Measurements from ENCODE around the gene TMEM131.
A peak's percentile ranks its signal among the peaks of the same experiment; 100 is the strongest.
"Not testable (repeated sequence)": the region's sequence is repeated elsewhere in the genome, so short reads cannot be mapped to it uniquely, and the experiment has no call there.

The TMEM131 gene

DNA sequence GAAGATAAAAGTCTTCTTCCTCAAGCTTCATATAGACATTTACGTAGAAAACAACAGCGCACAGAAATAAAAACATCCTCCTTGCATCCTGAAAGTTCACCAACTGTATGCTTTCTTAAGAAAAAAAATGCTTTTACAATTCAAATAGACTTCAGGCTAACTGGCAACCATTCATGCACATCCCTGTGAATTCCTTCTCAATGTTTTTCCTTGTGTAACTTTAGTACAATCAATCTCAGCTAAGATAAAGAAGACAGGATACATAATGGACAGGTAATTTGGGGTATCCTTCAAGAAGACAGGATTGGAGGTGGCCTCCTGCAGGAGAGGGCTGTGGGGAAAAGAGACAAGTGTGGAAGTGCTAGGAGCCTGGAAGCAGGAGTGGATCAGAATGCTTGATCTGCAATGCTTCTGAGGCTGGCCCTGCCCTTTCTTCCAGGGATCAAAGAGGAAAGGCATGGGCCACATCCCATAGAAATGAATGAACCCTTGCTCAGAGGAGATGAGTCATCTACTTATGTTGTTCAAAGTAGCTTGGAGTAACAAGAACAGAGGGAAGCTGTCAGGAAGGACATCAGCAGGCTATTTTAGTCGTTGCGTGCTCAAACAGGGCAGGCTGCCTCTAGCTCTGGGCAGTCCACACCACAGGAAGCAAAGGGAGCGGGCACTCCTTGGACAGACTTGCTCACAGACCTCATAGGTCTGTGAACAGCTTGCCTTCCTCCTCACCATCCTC lies 126.6 kb downstream of the TMEM131 start:
- peaks cover 5% of the 10 kb centered on the region for H3K9me3 Mint-ChIP-seq
- no peak overlapping the region for H3K27ac Mint-ChIP-seq
- no peaks in the 10 kb centered on the region for H3K27me3 Mint-ChIP-seq
- peaks cover 37% of the 10 kb centered on the region for H3K4me1 Mint-ChIP-seq (ENCODE audit: low read depth)
- no peak overlapping the region for H3K4me3 Mint-ChIP-seq
- peaks cover 22% of the 10 kb centered on the region for H3K36me3 Mint-ChIP-seq (ENCODE audit: low read depth)
- DNase-seq = no peak

DNA sequence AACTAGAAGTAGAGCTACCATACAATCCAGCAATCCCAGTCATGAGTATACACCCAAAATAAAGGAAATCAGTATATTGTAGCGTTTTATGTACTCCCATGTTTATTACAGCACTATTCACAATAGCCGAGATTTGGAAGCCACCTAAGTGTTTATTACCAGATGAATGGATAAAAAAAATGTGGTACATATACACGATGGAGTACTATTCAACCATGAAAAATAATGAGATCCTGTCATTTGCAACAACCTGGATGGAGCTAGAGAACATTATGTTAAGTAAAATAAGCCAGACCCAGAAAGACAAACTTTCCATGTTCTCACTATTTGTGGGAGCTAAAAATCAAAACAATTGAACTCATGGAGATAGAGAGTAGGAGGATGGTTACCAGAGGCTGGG lies 131.9 kb downstream of the TMEM131 start:
- Mint-ChIP-seq H3K4me3 (no peak overlapping the region), H3K36me3 (ENCODE audit: low read depth) (peaks cover 61% of the 10 kb centered on the region), H3K27ac (no peak overlapping the region), H3K4me1 (ENCODE audit: low read depth) (peaks cover 7% of the 10 kb centered on the region), H3K9me3 (peaks cover 12% of the 10 kb centered on the region), H3K27me3 (no peaks in the 10 kb centered on the region)
- no peak for DNase-seq

DNA sequence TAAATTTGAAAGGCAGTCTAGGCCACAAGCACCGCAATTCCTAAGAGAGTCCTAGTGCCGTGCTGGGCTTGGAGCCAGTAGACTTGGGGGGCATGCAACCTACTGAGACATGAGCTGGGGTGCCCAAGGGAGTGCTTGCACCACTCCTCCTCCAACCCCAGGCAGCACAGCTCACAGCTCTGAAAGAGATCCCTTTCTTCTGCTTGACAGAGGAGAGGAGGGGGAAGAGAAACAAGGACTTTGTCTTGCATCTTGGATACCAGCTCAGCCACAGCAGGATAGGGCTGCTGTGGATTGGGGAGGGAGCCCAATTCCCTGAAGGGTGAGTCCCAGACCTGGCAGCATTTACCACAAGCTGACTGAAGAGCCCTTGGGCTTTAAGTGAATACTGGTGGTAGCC lies 134.6 kb downstream of the TMEM131 start:
- H3K4me1 Mint-ChIP-seq (ENCODE audit: low read depth) = peaks cover 5% of the 10 kb centered on the region
- peaks cover 78% of the 10 kb centered on the region for H3K36me3 Mint-ChIP-seq (ENCODE audit: low read depth)
- no peak overlapping the region for H3K4me3 Mint-ChIP-seq
- no peak for DNase-seq
- H3K27ac Mint-ChIP-seq = no peak overlapping the region
- no peaks in the 10 kb centered on the region for H3K27me3 Mint-ChIP-seq
- peaks cover 9% of the 10 kb centered on the region for H3K9me3 Mint-ChIP-seq

DNA sequence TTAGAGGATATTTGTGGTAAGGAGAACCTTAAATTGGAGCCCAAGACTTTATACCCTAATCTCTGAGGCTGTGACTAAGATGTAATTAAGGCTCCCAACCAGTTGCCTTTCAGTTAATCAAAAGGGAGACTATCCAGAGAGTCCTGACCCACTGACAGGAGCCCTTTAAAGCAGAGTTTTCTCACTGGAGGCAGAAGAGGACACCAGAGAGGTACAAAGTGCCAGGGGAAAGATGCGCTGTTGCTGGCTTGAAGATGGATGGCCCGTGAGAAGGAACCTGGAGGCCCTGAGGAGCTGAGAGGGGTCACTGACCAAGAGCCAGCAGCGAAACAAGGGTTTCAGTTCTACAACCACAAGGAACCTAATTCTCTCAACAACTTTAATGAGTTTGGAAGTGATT lies 137.3 kb downstream of the TMEM131 start:
- peaks cover under 1% of the 10 kb centered on the region for H3K9me3 Mint-ChIP-seq
- no peak overlapping the region for H3K27ac Mint-ChIP-seq
- no peaks in the 10 kb centered on the region for H3K27me3 Mint-ChIP-seq
- no peak for DNase-seq
- H3K36me3 Mint-ChIP-seq (ENCODE audit: low read depth) = peaks cover 65% of the 10 kb centered on the region
- peaks cover 7% of the 10 kb centered on the region for H3K4me1 Mint-ChIP-seq (ENCODE audit: low read depth)
- H3K4me3 Mint-ChIP-seq = no peak overlapping the region

DNA sequence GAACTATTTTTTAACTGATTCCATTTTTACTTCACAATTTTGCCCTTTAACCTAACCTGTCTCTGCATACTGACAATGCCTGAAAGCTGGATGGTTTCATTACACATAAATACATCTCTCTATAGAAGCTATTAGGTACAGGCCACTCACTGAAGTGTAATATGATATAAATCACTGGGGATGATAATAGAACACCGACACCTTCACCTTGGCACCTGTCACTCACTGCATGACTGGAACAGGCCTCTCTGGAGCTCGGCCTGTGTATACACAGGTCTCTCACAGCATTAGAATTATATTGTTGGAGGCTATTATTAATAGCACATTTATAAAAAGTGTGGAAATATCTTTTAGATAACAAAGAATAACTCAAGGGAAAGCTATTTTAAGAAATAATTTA lies 138.2 kb downstream of the TMEM131 start:
- Mint-ChIP-seq H3K36me3 (ENCODE audit: low read depth) (peaks cover 66% of the 10 kb centered on the region), H3K4me3 (no peak overlapping the region), H3K27me3 (no peaks in the 10 kb centered on the region), H3K9me3 (no peaks in the 10 kb centered on the region), H3K27ac (no peak overlapping the region), H3K4me1 (ENCODE audit: low read depth) (peaks cover 10% of the 10 kb centered on the region)
- DNase-seq = no peak

DNA sequence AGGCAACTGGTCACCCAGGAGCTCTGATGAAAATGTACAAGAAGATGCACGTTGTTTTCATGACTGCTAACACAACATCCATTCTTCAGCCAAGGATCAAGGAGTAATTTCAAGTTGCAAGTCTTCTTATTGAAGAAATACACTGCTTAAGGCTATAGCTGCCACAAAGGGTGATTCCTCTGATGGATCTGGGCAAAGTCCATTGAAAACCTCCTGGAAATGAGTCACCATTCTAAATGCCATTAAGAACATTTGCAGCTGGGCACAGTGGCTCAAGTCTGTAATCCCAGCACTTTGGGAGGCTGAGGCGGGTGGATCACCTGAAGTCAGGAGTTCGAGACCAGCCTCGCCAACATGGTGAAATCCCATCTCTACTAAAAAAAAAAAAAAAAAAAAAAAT lies 142.7 kb downstream of the TMEM131 start:
- H3K4me3 Mint-ChIP-seq, DNase-seq, H3K27ac Mint-ChIP-seq, H3K27me3 Mint-ChIP-seq, H3K9me3 Mint-ChIP-seq: not testable (repeated sequence)
- Mint-ChIP-seq H3K36me3 (ENCODE audit: low read depth) (peaks cover 47% of the 10 kb centered on the region), H3K4me1 (ENCODE audit: low read depth) (peaks cover 48% of the 10 kb centered on the region)

DNA sequence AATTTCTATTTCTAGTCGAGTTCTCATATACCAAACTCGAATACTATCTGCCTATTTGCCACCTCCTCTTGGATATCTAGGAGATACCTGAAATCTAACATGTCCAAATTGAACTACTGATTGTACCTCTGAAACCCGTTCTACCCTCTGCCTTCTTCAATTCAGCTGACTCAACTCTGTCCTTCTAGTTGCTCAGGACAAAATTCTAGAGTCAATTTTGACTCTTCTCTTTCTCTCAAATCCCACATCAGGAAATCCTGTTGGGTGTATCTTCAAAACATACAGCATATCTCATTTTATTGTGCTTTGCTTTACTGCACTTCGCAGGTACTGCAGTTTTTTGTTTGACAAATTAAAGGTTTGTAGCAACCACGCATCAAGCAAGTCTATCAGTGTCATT lies 144.6 kb downstream of the TMEM131 start:
- no peaks in the 10 kb centered on the region for H3K9me3 Mint-ChIP-seq
- DNase-seq = no peak
- H3K27ac Mint-ChIP-seq = peak overlapping the region; percentile 23
- peaks cover 32% of the 10 kb centered on the region for H3K36me3 Mint-ChIP-seq (ENCODE audit: low read depth)
- H3K4me3 Mint-ChIP-seq = no peak overlapping the region
- H3K4me1 Mint-ChIP-seq (ENCODE audit: low read depth) = peaks cover 54% of the 10 kb centered on the region
- H3K27me3 Mint-ChIP-seq = no peaks in the 10 kb centered on the region

DNA sequence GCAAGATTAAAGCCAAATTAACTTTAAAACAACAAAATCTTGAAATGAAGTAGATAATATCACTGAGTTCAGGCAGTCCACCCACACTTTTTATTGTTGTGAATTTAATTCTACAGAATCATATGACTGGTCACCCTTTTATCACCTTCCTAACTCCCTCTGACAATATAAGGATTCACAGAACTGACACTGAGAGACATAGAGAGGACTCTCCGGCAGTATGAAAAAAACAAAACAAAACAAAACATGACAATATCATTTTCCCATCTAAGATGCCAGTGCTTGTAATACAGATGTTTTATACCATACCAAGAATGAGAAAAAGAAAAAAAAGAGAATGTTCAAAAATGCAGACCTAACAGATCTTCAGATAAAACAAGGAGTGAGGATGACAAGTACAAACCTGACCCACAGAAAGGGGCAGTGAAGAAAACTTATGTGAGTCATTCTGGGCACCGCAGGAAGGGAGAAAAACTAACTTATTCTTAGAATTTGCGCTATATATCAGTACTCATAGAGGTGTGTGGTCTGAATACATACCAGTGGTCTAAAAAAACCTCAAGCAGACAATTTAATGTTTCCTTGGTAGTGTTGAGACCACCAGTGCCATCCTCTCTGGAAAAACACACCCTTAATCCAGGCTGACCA lies 145.7 kb downstream of the TMEM131 start:
- no peak overlapping the region for H3K4me3 Mint-ChIP-seq
- peak overlapping the region; percentile 78 for H3K27ac Mint-ChIP-seq
- no peaks in the 10 kb centered on the region for H3K9me3 Mint-ChIP-seq
- DNase-seq = no peak
- peaks cover 65% of the 10 kb centered on the region for H3K4me1 Mint-ChIP-seq (ENCODE audit: low read depth)
- peaks cover 32% of the 10 kb centered on the region for H3K36me3 Mint-ChIP-seq (ENCODE audit: low read depth)
- no peaks in the 10 kb centered on the region for H3K27me3 Mint-ChIP-seq

DNA sequence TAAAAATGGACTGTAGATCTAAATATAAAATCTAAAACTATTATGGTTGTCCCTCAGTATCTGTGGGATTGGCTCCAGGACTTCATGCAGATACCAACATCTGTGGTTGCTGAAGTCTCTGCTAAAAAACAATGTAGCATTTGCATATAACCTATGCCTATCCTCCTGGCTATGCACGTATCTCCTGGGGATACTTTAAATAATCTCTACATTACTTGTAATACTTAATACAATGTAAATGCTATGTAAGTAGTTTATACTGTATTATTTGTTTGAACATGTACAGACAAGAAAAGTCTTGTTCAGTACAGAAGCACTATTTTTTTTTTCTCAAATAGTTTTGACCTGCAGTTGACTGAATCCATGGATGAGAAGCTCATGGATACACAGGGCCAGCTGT lies 147.4 kb downstream of the TMEM131 start:
- no peak overlapping the region for H3K27ac Mint-ChIP-seq
- no peak for DNase-seq
- no peaks in the 10 kb centered on the region for H3K9me3 Mint-ChIP-seq
- H3K36me3 Mint-ChIP-seq (ENCODE audit: low read depth) = peaks cover 23% of the 10 kb centered on the region
- H3K27me3 Mint-ChIP-seq = no peaks in the 10 kb centered on the region
- peaks cover 63% of the 10 kb centered on the region for H3K4me1 Mint-ChIP-seq (ENCODE audit: low read depth)
- no peak overlapping the region for H3K4me3 Mint-ChIP-seq

DNA sequence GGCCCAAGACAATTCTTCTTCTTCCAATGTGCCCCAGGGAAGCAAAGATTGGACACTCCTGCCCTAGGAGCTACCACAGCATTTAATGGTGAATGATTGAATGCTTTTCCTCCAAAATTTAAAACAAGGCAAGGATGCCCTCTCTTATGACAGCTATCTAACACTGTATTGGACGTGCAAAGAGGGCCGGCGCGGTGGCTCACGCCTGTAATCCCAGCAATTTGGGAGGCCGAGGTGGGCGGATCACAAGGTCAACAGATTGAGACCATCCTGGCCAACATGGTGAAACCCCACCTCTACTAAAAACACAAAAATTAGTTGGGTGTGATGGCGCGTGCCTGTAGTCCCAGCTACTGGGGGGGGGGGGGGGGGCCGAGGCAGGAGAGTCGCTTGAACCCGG lies 149.0 kb downstream of the TMEM131 start:
- peaks cover 27% of the 10 kb centered on the region for H3K36me3 Mint-ChIP-seq (ENCODE audit: low read depth)
- H3K4me1 Mint-ChIP-seq (ENCODE audit: low read depth) = peaks cover 51% of the 10 kb centered on the region
- not testable (repeated sequence) for H3K9me3 Mint-ChIP-seq, DNase-seq, H3K27me3 Mint-ChIP-seq, H3K27ac Mint-ChIP-seq, H3K4me3 Mint-ChIP-seq

DNA sequence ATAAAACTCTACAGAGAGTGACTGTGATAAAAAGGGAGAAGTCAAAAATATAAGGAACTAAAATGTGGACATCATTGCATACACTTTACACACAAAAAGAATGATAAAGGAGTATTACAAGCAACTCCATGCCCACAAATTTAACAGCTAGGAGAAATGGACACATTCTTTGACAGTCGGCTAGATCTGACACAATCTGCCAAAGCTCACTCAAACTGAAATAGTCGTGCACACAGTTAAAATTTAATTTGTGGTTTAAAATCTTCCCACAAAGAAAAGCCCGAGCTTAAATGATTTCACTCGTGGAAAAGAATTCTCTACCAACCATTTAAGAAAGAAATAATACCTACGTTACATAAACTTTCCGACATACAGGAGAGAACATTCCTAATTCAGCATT lies 149.9 kb downstream of the TMEM131 start:
- no peaks in the 10 kb centered on the region for H3K27me3 Mint-ChIP-seq
- DNase-seq = no peak
- H3K4me3 Mint-ChIP-seq = no peak overlapping the region
- H3K27ac Mint-ChIP-seq = no peak overlapping the region
- H3K4me1 Mint-ChIP-seq (ENCODE audit: low read depth) = peaks cover 42% of the 10 kb centered on the region
- H3K9me3 Mint-ChIP-seq = no peaks in the 10 kb centered on the region
- H3K36me3 Mint-ChIP-seq (ENCODE audit: low read depth) = peaks cover 32% of the 10 kb centered on the region

DNA sequence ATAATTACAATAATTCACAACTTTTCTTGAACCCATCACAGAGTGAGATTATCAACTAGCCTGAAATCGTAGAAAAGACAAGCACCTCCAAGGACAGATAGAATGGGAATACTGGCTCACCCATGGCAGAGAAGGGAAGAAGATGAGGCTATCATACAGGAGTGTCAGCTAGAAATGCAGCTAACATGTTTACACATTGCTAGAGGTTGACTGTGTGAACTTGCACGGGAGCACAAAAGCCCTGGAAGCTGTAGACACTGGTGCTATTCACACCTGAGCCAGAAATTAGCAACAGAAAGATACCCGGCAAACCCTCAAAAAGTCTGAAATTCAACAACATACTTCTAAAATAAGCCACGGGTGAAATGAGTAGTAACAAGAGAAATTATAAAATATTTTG lies 150.6 kb downstream of the TMEM131 start:
- Mint-ChIP-seq H3K27ac (no peak overlapping the region), H3K4me1 (ENCODE audit: low read depth) (peaks cover 36% of the 10 kb centered on the region), H3K4me3 (no peak overlapping the region), H3K27me3 (no peaks in the 10 kb centered on the region), H3K36me3 (ENCODE audit: low read depth) (peaks cover 39% of the 10 kb centered on the region), H3K9me3 (no peaks in the 10 kb centered on the region)
- DNase-seq = no peak

DNA sequence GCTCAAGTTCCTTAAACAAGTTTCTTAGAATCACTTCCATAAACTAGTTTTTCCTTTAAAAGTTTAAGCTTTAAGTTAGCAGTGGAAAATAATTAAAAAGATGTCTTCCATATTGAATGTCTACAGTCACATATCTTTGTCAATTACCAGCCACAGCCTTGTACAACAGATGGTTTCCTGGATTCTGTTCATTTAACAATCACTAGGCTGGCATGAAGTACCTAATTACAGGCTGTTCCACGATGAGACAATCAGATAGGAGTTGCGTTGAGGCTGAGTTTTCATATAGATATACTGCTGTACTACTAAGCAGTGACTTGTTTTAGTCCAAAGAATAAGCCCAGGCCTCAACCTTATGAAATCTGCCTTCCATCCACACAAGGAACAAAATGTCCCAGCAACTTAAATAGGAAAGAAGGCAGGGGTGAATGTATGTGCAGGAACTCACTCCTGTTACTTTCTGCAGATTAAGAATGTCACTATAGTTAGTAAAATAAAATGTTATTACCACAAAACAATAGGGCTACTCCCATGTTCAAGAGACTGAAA lies 151.4 kb downstream of the TMEM131 start:
- no peak overlapping the region for H3K27ac Mint-ChIP-seq
- H3K4me3 Mint-ChIP-seq = no peak overlapping the region
- peaks cover 45% of the 10 kb centered on the region for H3K36me3 Mint-ChIP-seq (ENCODE audit: low read depth)
- H3K9me3 Mint-ChIP-seq = no peaks in the 10 kb centered on the region
- H3K4me1 Mint-ChIP-seq (ENCODE audit: low read depth) = peaks cover 30% of the 10 kb centered on the region
- H3K27me3 Mint-ChIP-seq = no peaks in the 10 kb centered on the region
- no peak for DNase-seq

DNA sequence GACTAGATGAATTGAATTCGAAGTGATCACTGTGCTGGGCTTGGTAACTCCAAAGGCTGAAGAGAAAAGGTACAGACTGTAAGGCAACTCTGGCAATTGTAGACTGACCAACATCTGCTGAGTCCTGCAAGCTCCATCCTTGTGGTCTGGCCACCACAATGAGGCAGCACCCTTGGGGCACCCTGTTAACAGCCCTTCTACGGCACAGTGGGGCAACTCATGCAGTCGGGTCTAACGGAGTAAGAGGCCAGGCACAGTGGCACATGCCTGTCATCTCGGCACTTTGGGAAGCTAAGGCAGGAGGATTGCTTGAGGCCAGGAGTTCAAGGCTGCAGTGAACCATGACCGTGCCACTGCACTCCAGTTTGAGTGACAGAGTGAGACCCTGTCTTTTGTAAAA lies 155.6 kb downstream of the TMEM131 start:
- H3K27ac Mint-ChIP-seq = no peak overlapping the region
- DNase-seq = no peak
- peaks cover 64% of the 10 kb centered on the region for H3K36me3 Mint-ChIP-seq (ENCODE audit: low read depth)
- no peaks in the 10 kb centered on the region for H3K27me3 Mint-ChIP-seq
- no peak overlapping the region for H3K4me3 Mint-ChIP-seq
- H3K4me1 Mint-ChIP-seq (ENCODE audit: low read depth) = peaks cover 10% of the 10 kb centered on the region
- H3K9me3 Mint-ChIP-seq = no peaks in the 10 kb centered on the region

DNA sequence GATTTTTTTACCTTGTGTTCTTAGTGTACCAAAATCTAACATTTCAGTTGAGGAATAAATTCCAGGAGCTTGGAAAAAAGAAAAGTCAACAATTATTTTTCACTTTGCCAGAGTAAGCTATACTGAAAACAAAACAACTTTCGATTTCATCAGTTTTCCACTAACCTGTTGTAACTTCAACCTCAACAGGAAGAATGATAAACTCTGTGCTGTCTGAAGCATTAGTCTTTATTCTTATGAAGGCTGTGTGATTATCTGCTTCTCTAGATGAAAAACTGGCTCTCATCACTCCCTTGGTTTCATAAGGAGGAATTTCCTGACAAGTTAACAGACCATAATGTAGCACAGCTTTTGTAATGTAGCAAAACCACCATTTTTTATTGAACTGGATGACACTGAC lies 161.1 kb downstream of the TMEM131 start:
- no peak overlapping the region for H3K4me3 Mint-ChIP-seq

More for the DNA sequence above, 161.1 kb downstream of the TMEM131 start:
- peaks cover 65% of the 10 kb centered on the region for H3K36me3 Mint-ChIP-seq (ENCODE audit: low read depth)
- no peaks in the 10 kb centered on the region for H3K9me3 Mint-ChIP-seq
- no peaks in the 10 kb centered on the region for H3K27me3 Mint-ChIP-seq
- DNase-seq = no peak
- H3K4me1 Mint-ChIP-seq (ENCODE audit: low read depth) = peaks cover 12% of the 10 kb centered on the region
- peak overlapping the region; percentile 61 for H3K27ac Mint-ChIP-seq

Data from activated T-cell treated with anti-CD3 and anti-CD28 coated beads, Interleukin-2, amount 50 U/mL, for 24 hours (primary cell).